GM18505 (cell line): ENCODE results near the gene RIOX2.
"Not testable (repeated sequence)": the region's sequence is repeated elsewhere in the genome, so short reads cannot be mapped to it uniquely, and the experiment has no call there.

ENCODE experiments used
- ATAC-seq: cut with Tn5 transposase; IDR thresholded peaks from one replicate; pipeline ENCODE4 v1.9.1; 2021; ENCODE audit not compliant: unreplicated experiment
- POLR2A ChIP-seq: IDR thresholded peaks from 4 replicates; pipeline ENCODE4 v1.6.1; 2011; ENCODE audit warnings: borderline replicate concordance; ENCODE audit not compliant: insufficient read depth, insufficient read length; ENCODE audit errors: extremely low read depth

Gene RIOX2

GRCh38 chr3:97937205-97937604, 35.0 kb downstream of the RIOX2 start:
- TF ChIP-seq POLR2A, result no peak
- ATAC-seq, result no peak

DNA sequence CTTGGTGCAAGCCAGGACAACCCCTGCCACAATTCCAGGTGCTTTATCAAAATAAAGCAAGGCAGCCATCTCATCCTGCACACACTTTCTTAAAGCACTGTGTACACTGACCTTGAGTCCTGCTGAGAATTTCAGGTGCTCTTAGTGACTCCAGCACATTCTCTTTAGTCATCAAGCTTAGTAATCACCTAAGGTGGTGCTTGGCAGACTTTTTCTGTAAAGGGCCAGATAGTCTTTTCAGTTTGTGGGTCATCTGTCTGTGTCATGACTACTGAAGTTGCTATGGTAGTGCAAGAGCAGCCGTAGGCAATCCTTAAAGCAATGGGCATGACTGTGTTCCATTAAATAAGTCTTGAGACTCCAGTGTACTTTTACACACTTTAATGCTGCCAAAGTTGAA, 36.4 kb downstream of the RIOX2 start:
- TF ChIP-seq POLR2A, result no peak

DNA sequence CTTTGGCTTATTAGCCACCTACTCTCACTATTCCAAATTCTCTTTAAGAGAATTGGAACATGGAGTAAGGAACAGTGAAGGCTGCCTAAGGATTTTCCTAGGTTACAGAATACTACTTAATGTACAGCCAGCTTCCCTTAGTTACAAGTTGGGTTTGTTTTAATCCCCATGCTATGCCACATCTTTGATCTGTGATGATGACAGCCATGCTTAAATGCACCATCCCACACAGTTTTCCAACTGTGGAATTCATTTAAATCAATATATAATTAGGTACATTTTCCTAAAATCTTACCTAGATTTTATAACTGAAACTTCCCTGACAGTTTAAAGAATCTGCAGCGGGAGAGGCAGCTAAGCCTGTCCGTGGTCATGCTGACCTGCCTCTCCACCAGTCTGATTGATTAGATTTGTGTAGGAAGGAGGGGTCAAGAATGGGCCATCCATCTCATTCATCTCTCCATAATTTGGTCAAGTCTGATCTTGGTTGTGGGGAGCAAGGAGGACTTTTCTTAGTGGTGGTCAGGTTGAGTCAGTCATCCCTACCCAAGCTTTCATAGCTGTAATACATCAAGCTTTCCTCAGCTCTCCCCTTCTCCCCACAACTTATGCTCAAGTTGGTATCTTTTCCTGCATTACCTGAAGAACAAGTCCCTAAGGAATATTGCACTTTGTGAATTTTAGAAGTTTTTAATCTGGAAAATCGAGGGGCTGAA, 37.1 kb downstream of the RIOX2 start:
- TF ChIP-seq POLR2A, result no peak
- ATAC-seq, result no peak

More for the DNA sequence above, 36.4 kb downstream of the RIOX2 start:
- ATAC-seq, result no peak

DNA sequence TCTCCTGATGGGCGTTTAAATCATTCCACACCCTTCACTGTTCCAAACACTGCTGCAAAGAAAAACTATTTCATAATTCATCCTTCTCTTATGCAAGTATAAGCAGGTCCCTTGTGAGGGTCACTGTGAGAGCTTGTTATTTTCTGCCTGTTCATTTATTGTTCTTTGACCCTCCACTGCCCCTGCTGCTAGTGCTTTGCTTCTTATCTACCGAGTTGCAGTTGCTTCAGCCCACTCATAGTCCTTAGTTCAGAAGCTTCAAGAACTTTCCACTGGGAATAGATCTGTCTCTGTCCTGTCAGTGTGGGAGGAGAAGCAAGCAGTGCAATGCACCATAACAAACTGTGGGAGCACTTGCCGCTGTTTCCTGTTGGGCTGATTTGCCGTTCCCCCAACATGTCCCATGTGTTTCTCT, 39.8 kb downstream of the RIOX2 start:
- no peak for TF ChIP-seq POLR2A
- ATAC-seq, result no peak

GRCh38 chr3:97931218-97931617, 41.0 kb downstream of the RIOX2 start:
- ATAC-seq, result no peak

DNA sequence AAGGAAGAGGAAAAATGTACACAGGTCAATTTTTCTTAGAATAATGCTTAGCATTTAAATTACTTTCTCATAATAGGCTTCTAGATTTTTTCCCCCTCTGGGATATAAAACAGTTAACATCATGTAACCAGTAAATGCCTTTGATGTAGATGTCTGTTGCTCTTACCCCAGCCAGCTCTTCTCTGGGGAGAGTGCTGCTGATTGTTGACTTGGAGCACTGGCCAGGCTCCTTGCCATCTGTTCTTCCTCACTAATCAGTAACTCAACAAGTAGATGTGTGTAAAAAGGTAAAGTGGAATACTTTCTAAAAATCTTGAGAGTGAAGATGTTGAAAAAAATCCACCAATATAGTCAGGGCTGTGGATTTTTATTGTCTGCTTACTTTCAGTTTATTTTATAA, 42.2 kb downstream of the RIOX2 start:
- TF ChIP-seq POLR2A, result no peak
- ATAC-seq, result no peak

More at GRCh38 chr3:97931218-97931617, 41.0 kb downstream of the RIOX2 start:
- TF ChIP-seq POLR2A, result no peak

- TF ChIP-seq POLR2A, result no peak
- ATAC-seq, result no peak
Measured at GRCh38 chr3:97928986-97929385, 43.2 kb downstream of the RIOX2 start.

DNA sequence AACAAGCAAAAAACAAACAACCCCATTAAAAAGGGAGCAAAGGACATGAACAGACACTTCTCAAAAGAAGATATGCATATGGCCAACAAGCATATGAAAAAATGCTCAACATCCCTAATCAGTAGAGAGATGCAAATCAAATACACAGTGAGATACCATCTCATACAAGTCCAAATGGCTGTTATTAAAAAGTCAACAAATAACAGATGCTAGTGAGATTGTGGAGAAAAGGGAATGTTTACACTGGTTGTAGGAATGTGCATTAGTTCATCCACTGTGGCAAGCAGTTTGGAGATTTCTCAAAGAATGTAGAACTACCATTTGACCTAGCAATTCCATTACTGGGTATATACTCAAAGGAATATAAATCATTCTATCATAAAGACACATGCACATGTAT, 44.5 kb downstream of the RIOX2 start:
- no peak for ATAC-seq
- no peak for TF ChIP-seq POLR2A

- TF ChIP-seq POLR2A, result no peak
Measured at GRCh38 chr3:97917813-97918536, 54.3 kb downstream of the RIOX2 start.

DNA sequence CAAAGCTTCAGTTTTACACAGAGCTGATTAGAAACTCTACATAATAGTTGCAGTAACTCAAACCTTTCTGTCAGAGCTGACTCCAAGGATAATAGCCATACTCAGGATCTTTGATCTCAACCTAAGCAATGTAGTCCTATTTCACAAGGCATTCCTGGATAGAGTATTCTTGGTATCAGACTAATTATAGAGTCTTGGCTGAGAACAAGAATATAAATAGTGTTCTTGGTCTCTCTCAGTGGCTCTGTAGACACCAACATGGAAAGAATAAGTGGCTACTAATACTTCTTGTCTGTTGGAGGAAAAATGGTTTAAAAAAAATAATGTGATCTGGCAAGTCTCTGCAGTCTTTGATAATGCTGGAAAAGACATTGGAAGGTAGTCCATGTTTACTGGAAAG, 55.7 kb downstream of the RIOX2 start:
- TF ChIP-seq POLR2A, result no peak
- no peak for ATAC-seq

More at GRCh38 chr3:97917813-97918536, 54.3 kb downstream of the RIOX2 start:
- ATAC-seq, result no peak

DNA sequence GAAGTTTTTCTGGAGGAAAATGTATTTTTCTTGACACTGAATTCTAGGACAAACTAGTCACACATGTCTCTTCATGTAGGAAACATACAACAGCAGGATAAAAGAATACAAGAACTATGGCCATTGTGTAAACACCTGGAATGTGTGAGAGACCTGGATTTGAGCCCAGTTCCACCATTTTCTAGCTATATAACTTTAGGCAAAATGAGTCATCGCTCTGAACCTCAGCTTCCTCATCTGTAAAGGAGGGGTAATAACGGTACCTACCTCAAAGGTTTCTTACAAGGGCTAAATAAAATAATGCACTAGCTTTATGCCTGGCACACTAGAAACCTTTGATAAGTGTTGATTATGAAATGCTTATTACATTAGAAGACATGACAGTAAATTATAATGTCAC, 57.8 kb downstream of the RIOX2 start:
- TF ChIP-seq POLR2A, result no peak
- no peak for ATAC-seq

- TF ChIP-seq POLR2A, result no peak
- no peak for ATAC-seq
Measured at GRCh38 chr3:97911459-97911858, 60.8 kb downstream of the RIOX2 start.

GRCh38 chr3:97910931-97911351, 61.3 kb downstream of the RIOX2 start:
- ATAC-seq, result no peak
- TF ChIP-seq POLR2A, result no peak

- not testable (repeated sequence) for ATAC-seq
Measured at GRCh38 chr3:97910236-97910831, 61.9 kb downstream of the RIOX2 start.

GRCh38 chr3:97909830-97910229, 62.4 kb downstream of the RIOX2 start:
- not testable (repeated sequence) for ATAC-seq
